ENCODE measurements around the gene SRRT.

The SRRT gene

GRCh38 chr7:100882785-100883526 lies 8.1 kb downstream of the SRRT start:
- DNase-seq = no peak

DNA sequence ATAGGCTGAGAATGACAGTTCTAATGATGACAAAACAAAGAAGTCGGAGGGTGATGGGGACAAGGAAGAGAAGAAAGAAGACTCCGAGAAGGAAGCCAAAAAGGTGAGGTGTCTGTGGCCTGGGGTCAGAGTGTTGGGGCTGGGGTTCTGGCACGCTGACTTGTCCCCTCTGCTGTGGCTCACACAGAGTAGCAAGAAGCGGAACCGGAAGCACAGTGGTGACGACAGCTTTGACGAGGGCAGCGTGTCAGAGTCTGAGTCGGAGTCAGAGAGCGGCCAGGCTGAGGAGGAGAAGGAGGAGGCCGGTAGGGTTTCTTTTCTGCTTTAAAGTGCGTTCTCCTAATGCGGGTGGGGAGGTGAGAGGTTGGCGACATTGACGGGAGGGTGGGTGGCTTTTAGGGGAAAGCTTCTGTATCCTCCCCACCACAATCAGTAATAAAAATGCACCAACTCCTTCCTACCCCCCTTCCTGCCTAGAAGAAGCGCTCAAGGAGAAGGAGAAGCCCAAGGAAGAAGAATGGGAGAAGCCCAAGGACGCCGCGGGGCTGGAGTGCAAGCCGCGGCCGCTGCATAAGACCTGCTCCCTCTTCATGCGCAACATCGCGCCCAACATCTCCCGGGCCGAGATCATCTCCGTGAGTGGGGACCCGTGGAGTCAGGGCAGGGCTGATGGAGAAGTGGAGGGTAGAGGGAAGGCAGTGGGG lies 10.0 kb downstream of the SRRT start:
- no peak for DNase-seq

DNA sequence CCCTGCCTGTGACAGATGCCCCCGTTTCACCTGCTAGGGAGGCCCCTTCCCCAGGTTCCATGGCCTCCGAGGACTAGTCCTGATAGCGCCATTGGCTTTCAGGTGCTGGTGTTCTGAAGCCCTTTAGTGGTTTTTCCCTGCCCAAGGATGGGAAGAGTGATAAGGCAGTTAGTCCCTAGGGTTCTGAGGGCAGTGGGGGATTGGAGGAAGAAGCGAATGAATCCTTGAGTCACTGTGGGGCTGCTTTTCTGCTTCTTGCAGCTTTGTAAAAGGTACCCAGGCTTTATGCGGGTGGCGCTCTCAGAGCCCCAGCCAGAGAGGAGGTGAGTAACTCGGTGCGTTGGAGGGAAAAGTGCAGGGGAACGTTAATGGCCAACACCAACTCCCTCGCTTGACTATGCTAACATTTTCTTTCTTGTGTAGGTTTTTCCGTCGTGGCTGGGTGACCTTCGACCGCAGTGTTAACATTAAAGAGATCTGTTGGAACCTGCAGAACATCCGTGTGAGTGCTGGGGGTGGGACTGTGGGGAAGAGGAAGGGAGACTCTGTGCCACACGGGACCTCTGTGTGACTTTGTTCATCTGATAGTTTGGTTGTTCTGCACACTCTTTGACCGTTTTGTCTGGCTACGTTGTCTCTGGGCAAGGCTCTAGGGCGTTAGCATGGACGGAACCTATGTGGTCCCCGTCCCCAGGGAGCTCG lies 10.7 kb downstream of the SRRT start:
- no peak for DNase-seq

DNA sequence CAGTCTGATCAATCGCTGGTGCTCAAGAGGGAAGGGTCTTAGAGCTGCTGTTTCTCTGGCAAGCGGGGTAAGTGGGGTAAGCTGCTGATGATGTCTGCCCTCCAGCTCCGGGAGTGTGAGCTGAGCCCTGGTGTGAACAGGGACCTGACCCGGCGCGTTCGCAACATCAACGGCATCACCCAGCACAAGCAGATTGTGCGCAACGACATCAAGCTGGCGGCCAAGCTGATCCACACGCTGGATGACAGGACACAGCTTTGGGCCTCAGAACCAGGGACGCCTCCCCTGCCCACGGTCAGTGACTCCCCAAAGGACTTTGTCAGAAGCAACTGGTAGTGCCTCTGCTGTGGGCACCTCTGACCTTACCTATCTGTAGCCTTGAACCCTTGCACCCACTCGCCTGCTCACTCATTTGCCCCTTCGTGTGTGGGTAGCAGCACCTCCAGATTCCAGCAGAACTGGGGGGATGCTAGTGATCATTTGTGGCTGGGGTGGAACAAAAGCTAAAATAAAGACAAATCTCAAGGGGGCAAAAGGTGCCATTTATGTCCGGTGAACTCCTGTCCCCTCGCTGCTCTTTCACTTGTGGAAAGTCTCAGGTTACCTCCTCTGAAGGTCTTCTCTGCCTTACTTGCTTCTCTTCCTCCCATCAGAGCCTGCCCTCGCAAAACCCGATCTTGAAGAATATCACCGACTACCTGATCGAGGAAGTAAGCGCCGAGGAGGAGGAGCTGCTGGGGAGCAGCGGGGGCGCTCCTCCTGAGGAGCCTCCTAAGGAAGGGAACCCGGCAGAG lies 11.4 kb downstream of the SRRT start:
- DNase-seq = no peak

- no peak for DNase-seq
These were observed 12.1 kb downstream of the SRRT start for GRCh38 chr7:100886936-100887515.

- no peak for DNase-seq
These were observed 12.8 kb downstream of the SRRT start for GRCh38 chr7:100887516-100888290.

DNA sequence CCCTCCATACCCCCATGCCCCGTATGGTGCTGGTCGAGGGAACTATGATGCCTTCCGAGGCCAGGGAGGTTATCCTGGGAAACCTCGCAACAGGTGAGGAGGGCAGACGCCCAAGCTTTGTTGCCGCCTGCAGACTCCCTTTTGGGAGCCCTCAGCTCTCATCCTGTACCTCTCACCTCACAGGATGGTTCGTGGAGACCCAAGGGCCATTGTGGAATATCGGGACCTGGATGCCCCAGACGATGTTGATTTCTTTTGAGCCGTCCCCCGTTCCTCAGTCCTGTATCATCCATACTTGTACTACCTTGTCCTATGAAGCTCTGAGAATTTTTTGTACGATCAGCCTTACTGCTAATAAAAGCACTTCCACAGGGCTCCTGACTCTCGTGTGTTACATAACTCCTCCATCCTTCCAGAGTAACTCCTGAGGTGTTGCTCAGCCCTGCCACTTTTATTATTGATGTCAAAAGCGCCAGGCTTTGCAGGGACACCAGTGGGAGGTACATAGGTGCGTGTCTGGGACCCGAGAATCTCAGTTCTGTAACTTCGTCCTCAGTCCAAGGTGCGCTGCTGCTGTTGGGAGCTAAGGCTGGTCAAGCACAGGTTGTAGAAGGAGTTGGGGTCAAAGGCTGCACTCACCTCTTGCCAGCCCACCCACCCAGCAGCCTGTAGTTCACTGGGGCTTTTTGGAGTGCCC lies 13.5 kb downstream of the SRRT start:
- DNase-seq = no peak

DNA sequence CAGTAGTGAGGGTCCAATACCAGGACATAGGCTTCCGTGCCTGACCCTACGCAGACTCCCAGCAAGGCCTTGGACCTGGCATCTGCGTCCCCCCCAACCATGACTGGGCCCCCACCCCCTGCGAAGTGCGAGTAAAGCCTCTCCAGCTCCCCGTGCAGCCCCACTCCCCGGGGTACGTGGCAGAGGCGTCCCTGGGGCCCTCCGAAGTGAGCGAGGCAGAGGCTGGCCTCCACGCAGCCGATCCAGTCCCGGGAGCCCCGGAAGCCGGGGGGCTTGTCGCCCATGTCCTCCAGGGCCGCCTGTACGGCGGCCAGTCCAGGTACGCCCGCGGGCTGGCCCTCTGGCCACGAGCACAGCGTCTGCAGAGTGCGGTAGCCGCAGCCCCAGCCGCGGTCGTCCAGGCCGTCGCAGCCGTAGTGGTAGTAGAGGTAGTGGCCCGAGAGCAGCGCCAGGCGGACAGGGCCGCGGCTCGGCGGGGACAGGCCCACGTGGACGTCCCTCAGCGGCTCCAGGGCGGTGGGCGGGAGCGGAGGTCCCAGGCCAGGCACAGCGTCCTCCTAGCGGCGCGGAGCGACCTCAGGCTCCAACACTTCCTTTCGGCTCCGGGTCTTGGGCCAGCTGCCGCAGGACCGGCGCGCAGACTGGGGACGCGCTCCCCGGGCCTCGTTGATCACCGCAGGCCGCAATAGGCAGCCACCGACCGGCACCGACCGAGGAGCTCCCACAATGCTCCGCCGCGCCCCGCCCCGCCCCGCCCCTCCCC lies 14.3 kb downstream of the SRRT start, which contains the start of gene UFSP1:
Gene UFSP1, minus strand, starts transcription at position 728 of the 763 bp plus-strand sequence. Its CDS starts 444 bp downstream, at position 284.
- no peak for DNase-seq

DNA sequence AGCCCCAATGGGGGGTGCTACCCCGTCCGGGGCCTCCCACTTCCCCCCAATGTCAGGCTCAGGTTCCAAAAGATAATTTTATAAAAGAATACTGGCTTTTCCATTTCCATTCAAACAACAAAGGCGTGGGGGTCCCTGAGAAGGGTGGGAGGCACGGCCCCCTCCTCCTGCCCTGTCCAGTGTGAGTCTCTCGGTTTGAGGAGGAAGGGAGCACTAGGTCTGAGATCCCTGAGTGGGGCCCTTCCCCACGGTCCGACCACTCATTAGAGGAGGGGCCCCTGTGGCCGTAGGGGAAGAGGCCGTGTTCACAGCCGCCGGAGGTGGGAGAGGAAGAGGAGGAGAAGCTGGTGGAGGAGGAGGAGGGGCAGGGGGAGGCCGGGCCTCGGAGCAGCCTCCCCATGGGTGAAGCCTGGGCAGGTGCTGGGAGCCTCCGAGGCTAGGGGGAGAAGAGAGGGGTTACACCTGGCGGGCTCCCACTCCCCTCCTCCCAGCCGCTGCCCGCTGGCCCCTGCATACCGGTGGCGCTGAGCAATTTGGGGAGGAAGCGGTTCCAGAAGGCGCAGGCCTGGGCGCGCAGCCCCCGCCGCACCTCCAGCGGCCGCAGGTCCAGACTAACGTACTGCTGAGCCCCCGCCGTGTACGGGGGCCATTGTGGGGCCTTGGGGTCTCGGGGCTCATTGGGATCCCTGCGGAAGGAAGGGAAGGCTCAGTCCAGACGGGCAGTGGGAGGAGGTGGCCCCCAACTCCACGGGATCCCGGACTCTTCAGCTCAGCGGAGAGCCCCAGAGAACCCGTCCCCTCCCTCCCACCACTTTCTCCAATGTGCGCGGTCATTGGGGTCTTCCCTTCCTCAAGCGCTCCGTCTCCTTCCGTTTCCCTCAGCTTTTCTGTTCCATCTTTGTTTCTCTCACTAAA lies 16.0 kb downstream of the SRRT start:
- no peak for DNase-seq

DNA sequence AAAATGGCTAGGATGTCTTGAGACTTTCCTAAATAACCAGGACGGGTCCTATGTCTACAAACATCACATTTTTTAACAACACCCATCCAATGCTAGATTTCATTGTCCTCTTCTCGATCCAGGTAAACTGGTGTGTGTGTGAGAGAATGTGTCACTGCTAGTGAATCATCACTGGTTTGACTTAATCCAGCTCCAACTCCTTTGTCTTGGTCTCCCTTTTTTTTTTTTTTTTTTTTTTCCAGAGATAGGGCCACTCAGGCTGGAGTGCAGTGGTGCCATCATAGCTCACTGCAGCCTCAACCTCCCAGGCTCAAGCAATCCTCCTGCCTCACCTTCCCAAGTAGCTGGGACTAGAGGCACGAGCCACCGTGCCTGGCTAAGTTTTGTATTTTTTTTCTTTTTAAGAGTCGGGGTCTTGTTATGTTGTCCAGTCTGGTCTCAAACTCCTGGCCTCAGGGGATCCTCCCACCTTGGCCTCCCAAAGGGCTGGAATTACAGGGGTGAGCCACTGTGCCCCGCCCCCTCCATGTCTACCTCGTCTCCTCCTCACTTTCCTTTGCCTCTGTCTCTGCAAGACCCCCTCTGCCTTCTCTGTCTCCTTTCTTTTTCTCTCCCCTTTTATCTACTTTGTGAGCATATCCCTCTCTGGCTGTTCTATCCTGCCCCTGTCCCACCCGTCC lies 16.8 kb downstream of the SRRT start:
- DNase-seq = no peak

DNA sequence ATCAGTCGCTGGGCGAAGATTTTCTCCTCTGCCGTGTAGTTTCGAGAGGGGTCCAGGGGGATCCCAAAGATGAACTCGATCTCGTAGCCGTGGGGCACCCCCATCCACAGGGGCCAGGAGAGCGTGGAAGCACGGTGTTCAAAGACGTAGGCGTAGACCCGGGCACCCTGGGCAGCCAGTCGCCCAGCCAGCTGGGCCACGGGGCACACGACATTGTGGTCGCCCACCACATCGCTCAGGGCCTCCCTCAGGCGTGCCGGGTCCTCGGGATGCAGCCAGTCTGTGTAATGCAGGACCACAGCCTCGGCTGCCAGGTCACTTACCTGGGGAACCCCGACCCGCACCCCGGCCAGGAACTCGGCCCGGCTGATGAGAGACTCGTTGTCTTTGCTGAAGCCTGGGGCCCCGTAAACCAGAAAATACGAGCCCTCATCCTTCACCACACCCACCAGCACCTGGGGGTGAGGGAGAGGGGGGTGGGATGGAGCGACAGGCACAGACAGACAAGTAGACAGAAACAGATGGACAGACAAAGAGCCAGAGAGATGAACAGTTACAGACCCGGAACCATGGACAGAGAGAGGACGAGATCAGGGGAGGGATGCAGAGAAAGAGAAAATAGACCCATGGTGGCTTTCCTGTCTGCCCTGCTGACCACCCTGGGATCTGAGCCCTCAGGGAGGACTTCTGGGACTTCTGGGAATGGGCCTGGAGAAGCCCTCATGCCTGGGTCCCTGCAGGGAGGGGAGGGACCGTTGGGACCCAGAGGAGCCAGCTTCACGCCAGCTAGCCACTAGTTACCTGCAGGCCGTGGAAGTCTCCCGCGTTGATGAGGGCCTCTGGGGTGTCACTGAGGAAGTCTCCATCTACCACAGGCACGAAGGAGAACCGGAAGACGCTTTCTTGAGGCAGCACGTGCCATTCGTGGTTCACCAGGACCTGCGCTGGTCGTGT lies 17.7 kb downstream of the SRRT start:
- DNase-seq = no peak

- DNase-seq = no peak
These were observed 18.5 kb downstream of the SRRT start for GRCh38 chr7:100893318-100893895.

GRCh38 chr7:100893910-100894721 lies 19.2 kb downstream of the SRRT start:
- DNase-seq = no peak

- DNase-seq = peak; percentile 22
These were observed 20.2 kb downstream of the SRRT start for GRCh38 chr7:100894860-100895700.

DNA sequence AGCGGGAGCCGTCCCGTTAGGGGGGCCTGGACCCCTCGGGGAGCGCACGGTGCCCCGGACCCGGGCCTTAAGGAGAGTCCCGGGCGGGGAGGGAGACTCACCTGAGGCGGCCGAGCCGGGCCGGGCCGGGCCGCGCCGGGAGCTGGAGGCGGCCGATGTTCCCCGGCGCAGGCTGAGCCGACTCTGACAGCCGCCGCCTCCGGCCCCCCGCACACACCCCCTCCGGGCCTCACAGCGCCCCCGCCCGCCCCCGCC lies 20.7 kb downstream of the SRRT start, which contains the start of gene ACHE:
Gene ACHE, minus strand, starts transcription at position 188 of the 255 bp plus-strand sequence. CDS start 1,656 bp downstream, outside the sequence.
- no peak for DNase-seq
